A673 (cell line): ENCODE results near the gene SLC17A5.

Experiments
- CTCF ChIP-seq: fragments of 300-800, 200-600 bp; sonication (generic); conservative IDR thresholded peaks from 2 replicates; pipeline ENCODE4 v1.5.1; 2017; ENCODE audit warnings: low read depth, mild to moderate bottlenecking, antibody characterized with exemption, low read length, moderate library complexity, mixed read lengths
- EZH2 ChIP-seq: fragments of 200-600 bp; sonication (generic); IDR thresholded peaks from 2 replicates; pipeline ENCODE4 v1.6.1; 2017; ENCODE audit warnings: borderline replicate concordance, low read depth, mild to moderate bottlenecking, mixed read lengths, antibody characterized with exemption, low read length; ENCODE audit not compliant: poor library complexity, severe bottlenecking

- TF ChIP-seq CTCF (no peak), EZH2 (no peak)
These were observed 93.5 kb downstream of the SLC17A5 start for GRCh38 chr6:73560182-73560732.
